Measurements from ENCODE around the gene PPM1A. TPM values are rescaled to one million over a fixed set of nuclear protein-coding genes. Genes with fewer than 3 reads are reported as not detected.

PPM1A gene
- total and polyA plus RNA-seq, 2 of the 13 experiments (the other 11 are each of a cell fraction or from before 2014, with no cell fraction given) = 23.3 to 29.8 TPM

DNA sequence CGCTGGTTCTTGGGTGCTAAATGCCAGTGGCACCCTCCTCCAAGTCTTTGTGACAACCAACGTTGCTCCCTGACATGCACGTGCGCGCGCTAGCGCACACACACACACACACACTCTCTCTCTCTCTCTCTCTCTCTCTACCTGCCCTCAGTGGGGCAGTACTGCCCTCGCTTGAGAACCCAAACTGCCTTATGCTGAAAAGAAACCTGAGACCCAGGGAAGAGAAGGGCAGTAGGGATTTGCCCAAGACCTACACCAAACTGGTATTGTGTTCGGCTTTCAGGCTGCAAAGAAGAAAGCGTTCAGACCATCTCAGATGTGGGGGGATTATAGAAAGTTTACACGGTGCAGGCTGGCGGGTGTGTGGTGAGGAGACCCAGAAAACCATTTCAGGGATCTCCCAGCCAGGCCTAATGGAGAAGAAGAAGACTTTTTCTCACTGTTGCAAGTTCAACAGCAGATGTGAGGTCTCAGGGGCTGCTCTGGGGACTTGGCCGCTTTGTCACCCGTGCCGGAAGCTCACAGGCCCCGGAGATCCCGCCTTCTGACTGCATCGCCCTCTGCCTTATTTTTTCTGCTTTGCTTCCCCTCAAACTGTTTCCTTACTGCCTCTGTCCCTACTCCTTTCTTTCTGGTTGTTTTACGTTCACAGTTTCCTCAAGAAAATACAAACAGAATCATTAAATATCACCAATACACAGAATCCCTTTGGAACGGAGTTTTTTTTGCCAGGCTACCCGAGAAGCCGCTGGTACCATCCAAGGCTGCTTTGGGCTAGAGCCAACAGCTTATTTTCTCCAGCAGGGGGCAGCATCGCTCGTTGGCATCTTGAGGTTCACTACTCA, 82.4 kb downstream of the PPM1A start (continued):
- TF ChIP-seq, protein P1, sequence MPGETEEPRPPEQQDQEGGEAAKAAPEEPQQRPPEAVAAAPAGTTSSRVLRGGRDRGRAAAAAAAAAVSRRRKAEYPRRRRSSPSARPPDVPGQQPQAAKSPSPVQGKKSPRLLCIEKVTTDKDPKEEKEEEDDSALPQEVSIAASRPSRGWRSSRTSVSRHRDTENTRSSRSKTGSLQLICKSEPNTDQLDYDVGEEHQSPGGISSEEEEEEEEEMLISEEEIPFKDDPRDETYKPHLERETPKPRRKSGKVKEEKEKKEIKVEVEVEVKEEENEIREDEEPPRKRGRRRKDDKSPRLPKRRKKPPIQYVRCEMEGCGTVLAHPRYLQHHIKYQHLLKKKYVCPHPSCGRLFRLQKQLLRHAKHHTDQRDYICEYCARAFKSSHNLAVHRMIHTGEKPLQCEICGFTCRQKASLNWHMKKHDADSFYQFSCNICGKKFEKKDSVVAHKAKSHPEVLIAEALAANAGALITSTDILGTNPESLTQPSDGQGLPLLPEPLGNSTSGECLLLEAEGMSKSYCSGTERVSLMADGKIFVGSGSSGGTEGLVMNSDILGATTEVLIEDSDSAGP (CRISPR knock-in tag; IDR thresholded peaks at IDR 0.05; ENCODE audit: borderline replicate concordance) = peak; percentile 33; the same call in 1 of the 2 replicates
- TF ChIP-seq HDAC1 (CRISPR knock-in tag; IDR thresholded peaks at IDR 0.05) (0 out of 2 replicates have a peak, but pooled peaks have one; percentile 39), ASH2L (IDR thresholded peaks at IDR 0.05; ENCODE audit: insufficient read length, low read depth, low read length) (peak; percentile 14), NAIF1 (CRISPR knock-in tag; IDR thresholded peaks at IDR 0.05; ENCODE audit: borderline replicate concordance) (peak; percentile 38; the same call in 1 of the 2 replicates), SIN3A (IDR thresholded peaks at IDR 0.05; ENCODE audit: borderline replicate concordance, low read depth, low read length) (0 out of 2 replicates have a peak, but pooled peaks have one; percentile 22), NONO (IDR thresholded peaks at IDR 0.05) (no peak), NONO (CRISPR knock-in tag; conservative IDR thresholded peaks at IDR 0.05) (peak; percentile 23; the same call in 1 of the 2 replicates), STAG1 (CRISPR knock-in tag; IDR thresholded peaks at IDR 0.05) (peak; percentile 68), TARDBP (CRISPR knock-in tag; IDR thresholded peaks at IDR 0.05) (peak; percentile 45; the same call in 1 of the 2 replicates), ZNF292 (CRISPR knock-in tag; IDR thresholded peaks at IDR 0.05; ENCODE audit: borderline replicate concordance, low read depth) (0 out of 2 replicates have a peak, but pooled peaks have one; percentile 38), ZFP36L1 (CRISPR knock-in tag; IDR thresholded peaks at IDR 0.05) (no peak), ZFX (CRISPR knock-in tag; IDR thresholded peaks at IDR 0.05; ENCODE audit: low read depth) (peak; percentile 17; the same call in 1 of the 2 replicates), SOX13 (IDR thresholded peaks at IDR 0.05) (no peak), SOX13 (CRISPR knock-in tag; conservative IDR thresholded peaks at IDR 0.05 in 1 of 2, IDR thresholded peaks at IDR 0.05 in 1 of 2) (peak in 1 of 2 experiments; percentile 28; a peak in 1 of 4 replicates), HNF4A (CRISPR knock-in tag; IDR thresholded peaks at IDR 0.05) (no peak), DMAP1 (CRISPR knock-in tag; IDR thresholded peaks at IDR 0.05) (0 out of 2 replicates have a peak, but pooled peaks have one; percentile 37), ARNT2 (CRISPR knock-in tag; IDR thresholded peaks at IDR 0.05; ENCODE audit: low read depth) (peak; percentile 48; the same call in 1 of the 2 replicates), ZFP36L2 (CRISPR knock-in tag; IDR thresholded peaks at IDR 0.05) (no peak)
- TF ChIP-seq, protein P2, sequence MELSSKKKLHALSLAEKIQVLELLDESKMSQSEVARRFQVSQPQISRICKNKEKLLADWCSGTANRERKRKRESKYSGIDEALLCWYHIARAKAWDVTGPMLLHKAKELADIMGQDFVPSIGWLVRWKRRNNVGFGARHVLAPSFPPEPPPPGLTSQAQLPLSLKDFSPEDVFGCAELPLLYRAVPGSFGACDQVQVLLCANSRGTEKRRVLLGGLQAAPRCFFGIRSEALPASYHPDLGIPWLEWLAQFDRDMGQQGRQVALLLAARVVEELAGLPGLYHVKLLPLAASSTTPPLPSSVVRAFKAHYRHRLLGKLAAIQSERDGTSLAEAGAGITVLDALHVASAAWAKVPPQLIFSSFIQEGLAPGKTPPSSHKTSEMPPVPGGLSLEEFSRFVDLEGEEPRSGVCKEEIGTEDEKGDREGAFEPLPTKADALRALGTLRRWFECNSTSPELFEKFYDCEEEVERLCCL (CRISPR knock-in tag; IDR thresholded peaks at IDR 0.05; ENCODE audit: borderline replicate concordance) = no peak
- TF ChIP-seq, protein P3, sequence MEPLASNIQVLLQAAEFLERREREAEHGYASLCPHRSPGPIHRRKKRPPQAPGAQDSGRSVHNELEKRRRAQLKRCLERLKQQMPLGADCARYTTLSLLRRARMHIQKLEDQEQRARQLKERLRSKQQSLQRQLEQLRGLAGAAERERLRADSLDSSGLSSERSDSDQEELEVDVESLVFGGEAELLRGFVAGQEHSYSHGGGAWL (CRISPR knock-in tag; IDR thresholded peaks at IDR 0.05) = 0 out of 2 replicates have a peak, but pooled peaks have one; percentile 25
- TF ChIP-seq, protein P4, sequence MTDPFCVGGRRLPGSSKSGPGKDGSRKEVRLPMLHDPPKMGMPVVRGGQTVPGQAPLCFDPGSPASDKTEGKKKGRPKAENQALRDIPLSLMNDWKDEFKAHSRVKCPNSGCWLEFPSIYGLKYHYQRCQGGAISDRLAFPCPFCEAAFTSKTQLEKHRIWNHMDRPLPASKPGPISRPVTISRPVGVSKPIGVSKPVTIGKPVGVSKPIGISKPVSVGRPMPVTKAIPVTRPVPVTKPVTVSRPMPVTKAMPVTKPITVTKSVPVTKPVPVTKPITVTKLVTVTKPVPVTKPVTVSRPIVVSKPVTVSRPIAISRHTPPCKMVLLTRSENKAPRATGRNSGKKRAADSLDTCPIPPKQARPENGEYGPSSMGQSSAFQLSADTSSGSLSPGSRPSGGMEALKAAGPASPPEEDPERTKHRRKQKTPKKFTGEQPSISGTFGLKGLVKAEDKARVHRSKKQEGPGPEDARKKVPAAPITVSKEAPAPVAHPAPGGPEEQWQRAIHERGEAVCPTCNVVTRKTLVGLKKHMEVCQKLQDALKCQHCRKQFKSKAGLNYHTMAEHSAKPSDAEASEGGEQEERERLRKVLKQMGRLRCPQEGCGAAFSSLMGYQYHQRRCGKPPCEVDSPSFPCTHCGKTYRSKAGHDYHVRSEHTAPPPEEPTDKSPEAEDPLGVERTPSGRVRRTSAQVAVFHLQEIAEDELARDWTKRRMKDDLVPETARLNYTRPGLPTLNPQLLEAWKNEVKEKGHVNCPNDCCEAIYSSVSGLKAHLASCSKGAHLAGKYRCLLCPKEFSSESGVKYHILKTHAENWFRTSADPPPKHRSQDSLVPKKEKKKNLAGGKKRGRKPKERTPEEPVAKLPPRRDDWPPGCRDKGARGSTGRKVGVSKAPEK (CRISPR knock-in tag; IDR thresholded peaks at IDR 0.05; ENCODE audit: borderline replicate concordance) = 0 out of 2 replicates have a peak, but pooled peaks have one; percentile 70
- TF ChIP-seq, protein P5, sequence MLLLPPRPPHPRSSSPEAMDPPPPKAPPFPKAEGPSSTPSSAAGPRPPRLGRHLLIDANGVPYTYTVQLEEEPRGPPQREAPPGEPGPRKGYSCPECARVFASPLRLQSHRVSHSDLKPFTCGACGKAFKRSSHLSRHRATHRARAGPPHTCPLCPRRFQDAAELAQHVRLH (CRISPR knock-in tag; IDR thresholded peaks at IDR 0.05; ENCODE audit: borderline replicate concordance, low read depth) = 0 out of 2 replicates have a peak, but pooled peaks have one; percentile 11
